GM13976 (cell line): Measurements from ENCODE around the gene HSPA12A.

Experiments
- DNase-seq: peaks from one replicate; pipeline ENCODE4 v3.0.0; 2012; ENCODE audit warnings: low spot score
- in situ Hi-C: fragments of 300-500 bp; cut with MboI; formaldehyde crosslinking; loops from one replicate; pipeline ENCODE4 v1.12.0; 2022; ENCODE audit warnings: low sequenced_read_pairs, mixed read lengths, inconsistent platforms; ENCODE audit not compliant: unreplicated experiment
- TF ChIP-seq, protein P1 (sequence below): IDR thresholded peaks from 2 replicates; pipeline ENCODE4 v1.5.1; 2012; ENCODE audit warnings: borderline replicate concordance, mild to moderate bottlenecking; ENCODE audit not compliant: insufficient read depth; ENCODE audit errors: extremely low read depth, missing control alignments, control extremely low read depth

The HSPA12A gene

DNA sequence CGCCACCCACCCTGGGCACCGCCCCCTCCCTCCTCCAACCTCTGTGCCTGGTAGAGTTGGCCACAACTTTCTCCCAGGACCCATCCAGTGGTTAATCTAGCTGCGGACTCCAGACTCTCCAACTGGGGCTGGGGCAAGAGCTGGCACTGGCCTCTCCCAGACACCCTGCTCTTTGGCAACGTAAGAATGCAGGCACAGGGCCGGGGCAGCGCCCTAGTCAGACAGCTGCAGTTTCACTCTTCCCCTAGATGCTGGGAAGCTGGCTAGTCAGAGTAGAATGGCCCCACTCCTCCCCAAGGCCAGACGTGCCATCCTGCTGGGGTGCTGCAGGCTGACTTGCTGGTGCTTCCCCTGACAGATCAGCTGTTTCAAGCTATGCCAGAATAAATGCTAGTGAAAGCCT, 22.1 kb downstream of the HSPA12A start:
- DNase-seq = no peak
- in situ Hi-C loops = no loop called here
- TF ChIP-seq, protein P1, sequence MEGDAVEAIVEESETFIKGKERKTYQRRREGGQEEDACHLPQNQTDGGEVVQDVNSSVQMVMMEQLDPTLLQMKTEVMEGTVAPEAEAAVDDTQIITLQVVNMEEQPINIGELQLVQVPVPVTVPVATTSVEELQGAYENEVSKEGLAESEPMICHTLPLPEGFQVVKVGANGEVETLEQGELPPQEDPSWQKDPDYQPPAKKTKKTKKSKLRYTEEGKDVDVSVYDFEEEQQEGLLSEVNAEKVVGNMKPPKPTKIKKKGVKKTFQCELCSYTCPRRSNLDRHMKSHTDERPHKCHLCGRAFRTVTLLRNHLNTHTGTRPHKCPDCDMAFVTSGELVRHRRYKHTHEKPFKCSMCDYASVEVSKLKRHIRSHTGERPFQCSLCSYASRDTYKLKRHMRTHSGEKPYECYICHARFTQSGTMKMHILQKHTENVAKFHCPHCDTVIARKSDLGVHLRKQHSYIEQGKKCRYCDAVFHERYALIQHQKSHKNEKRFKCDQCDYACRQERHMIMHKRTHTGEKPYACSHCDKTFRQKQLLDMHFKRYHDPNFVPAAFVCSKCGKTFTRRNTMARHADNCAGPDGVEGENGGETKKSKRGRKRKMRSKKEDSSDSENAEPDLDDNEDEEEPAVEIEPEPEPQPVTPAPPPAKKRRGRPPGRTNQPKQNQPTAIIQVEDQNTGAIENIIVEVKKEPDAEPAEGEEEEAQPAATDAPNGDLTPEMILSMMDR = no peak

- no peak for DNase-seq
- in situ Hi-C loops = no loop called here
- TF ChIP-seq, protein P1 = no peak
Observed at GRCh38 chr10:116719804-116720203, 22.6 kb downstream of the HSPA12A start.

DNA sequence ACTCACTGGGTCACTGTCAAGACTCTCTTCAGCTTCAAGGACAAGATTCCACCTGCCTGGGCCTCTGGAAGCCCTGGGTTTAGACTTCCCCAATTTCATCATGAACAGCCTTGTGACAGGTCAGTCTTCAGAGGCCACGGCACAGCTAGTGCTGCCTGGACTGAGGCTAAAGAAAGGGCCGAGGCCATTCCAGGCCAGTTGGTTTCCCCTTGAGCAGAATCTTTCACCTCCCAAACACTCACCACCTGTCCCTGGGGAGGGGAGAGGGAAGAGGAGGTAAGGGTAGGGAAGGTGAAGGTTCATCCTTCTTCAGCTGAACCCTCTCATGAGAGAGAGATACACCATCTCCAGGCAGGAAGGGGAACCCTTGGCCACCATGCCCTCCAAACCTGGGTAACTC, 24.3 kb downstream of the HSPA12A start:
- DNase-seq = no peak
- TF ChIP-seq, protein P1 = no peak
- in situ Hi-C loops = no loop called here

GRCh38 chr10:116716381-116716780, 26.0 kb downstream of the HSPA12A start:
- in situ Hi-C loops = no loop called here
- no peak for DNase-seq
- TF ChIP-seq, protein P1 = no peak

GRCh38 chr10:116715839-116716377, 26.5 kb downstream of the HSPA12A start:
- in situ Hi-C loops = no loop called here
- DNase-seq = no peak
- TF ChIP-seq, protein P1 = no peak

DNA sequence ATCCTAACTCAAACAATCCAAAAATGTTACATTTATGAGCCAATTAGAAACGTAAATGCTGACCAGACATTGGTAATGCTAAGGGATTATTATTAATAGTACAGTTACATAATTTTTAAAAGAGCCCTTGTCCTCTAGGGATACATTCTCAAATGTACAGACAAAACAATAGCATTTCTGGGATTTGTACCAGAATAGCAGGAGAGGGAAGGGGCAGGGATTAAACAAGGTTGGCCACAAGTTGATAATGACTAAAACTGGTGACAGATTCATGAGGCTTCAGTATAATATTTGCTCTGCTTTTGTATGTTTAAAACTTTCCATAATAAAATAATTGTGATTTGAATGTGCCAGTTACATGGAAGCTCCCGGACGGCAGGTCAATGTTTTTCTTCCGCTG, 27.0 kb downstream of the HSPA12A start:
- TF ChIP-seq, protein P1 = no peak
- DNase-seq = no peak
- in situ Hi-C loops = no loop called here
